GM20000 (cell line): Measurements from ENCODE around the gene PDP2.
"Not testable (repeated sequence)": the region's sequence is repeated elsewhere in the genome, so short reads cannot be mapped to it uniquely, and the experiment has no call there.

Experiments used
- DNase-seq: peaks from one replicate; pipeline ENCODE4 v3.0.0; 2012; ENCODE audit warnings: low spot score
- TF ChIP-seq, protein P1 (sequence below): IDR thresholded peaks from 2 replicates; pipeline ENCODE4 v1.5.1; 2012; ENCODE audit warnings: mild to moderate bottlenecking, control low read depth; ENCODE audit errors: extremely low read depth, missing control alignments

PDP2 gene

DNA sequence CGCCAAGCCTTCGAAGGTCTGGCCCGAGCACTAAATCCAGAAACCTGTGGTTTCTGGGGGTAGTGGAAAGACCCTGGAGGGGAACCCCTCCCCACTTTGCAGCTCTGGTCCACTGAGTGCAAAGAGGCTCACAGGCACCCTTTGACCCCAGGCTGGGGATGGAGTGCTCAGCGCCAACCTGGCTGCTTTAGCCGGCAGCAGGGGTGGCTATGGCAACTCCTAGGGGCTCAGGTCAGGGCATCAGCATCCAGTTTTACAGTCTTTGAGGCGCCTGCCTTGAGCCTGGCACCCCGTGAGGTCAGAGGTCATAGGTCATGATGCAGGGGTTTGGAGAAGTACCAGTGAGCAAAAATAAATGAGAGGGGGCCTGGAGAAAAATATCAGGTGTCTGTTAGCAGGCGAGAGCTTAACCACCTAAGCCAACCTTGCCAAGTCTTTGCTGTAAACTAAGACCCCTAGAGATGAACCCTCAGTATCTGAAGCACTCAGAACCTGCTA, 18.2 kb upstream of the PDP2 start:
- DNase-seq: no peak

DNA sequence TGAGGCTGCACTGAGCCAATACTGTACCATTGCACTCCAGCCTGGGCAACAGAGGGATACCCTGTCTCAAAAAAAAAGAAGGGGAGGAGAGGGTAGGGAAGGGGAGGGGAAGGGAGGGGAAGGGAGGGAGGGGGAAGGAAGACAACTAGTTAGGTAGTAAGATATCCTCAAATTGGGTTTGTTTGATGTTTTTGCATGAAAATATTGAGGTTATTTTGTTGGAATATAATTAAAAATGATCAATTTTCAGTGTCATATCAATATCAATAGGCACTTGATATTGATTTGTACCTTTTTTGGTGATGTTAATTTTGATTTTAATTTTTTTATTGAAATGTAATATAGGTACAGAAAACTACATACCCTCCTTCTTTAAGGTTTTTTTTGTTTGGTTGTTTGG, 16.6 kb upstream of the PDP2 start:
- no peak for DNase-seq

More for the DNA sequence above, 18.2 kb upstream of the PDP2 start:
- TF ChIP-seq, protein P1, sequence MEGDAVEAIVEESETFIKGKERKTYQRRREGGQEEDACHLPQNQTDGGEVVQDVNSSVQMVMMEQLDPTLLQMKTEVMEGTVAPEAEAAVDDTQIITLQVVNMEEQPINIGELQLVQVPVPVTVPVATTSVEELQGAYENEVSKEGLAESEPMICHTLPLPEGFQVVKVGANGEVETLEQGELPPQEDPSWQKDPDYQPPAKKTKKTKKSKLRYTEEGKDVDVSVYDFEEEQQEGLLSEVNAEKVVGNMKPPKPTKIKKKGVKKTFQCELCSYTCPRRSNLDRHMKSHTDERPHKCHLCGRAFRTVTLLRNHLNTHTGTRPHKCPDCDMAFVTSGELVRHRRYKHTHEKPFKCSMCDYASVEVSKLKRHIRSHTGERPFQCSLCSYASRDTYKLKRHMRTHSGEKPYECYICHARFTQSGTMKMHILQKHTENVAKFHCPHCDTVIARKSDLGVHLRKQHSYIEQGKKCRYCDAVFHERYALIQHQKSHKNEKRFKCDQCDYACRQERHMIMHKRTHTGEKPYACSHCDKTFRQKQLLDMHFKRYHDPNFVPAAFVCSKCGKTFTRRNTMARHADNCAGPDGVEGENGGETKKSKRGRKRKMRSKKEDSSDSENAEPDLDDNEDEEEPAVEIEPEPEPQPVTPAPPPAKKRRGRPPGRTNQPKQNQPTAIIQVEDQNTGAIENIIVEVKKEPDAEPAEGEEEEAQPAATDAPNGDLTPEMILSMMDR: no peak

GRCh38 chr16:66869424-66869823, 10.9 kb upstream of the PDP2 start:
- TF ChIP-seq, protein P1: no peak
- no peak for DNase-seq

More for the DNA sequence above, 16.6 kb upstream of the PDP2 start:
- TF ChIP-seq, protein P1: no peak

- not testable (repeated sequence) for DNase-seq
Observed at GRCh38 chr16:66871363-66871762, 9.0 kb upstream of the PDP2 start.

DNA sequence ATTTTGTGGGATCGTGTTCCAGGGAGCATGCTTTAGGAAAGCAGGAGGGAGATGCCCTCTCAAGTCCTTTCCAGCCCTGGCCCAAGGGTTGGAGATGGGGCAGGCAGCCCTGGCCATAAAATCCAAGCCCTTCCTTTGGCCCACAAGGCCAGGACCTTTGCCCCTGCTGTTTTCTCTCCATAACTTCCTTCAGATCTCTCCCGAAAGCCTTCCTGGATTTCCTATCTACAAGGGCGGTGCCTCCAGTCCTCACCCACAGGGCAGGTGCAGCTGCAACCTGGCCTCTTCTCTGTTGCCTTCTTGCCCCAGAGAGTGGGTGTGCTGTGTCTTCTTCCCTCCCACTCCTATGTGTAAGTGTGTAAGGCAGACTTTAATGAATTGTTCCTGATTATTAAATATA, 8.5 kb upstream of the PDP2 start:
- TF ChIP-seq, protein P1: no peak
- DNase-seq: no peak

- TF ChIP-seq, protein P1: no peak
- no peak for DNase-seq
Observed at GRCh38 chr16:66872559-66872942, 7.8 kb upstream of the PDP2 start.

- peak; percentile 84 for DNase-seq
- TF ChIP-seq, protein P1: peak; percentile 99
Observed at GRCh38 chr16:66872943-66873684, 7.2 kb upstream of the PDP2 start.

- TF ChIP-seq, protein P1: no peak
- no peak for DNase-seq
Observed at GRCh38 chr16:66873685-66874055, 6.6 kb upstream of the PDP2 start.
